GM19193 (cell line): ENCODE measurements around the gene VPREB1.

Experiments used
- POLR2A ChIP-seq: IDR thresholded peaks from 4 replicates; pipeline ENCODE4 v1.6.1; 2011; ENCODE audit not compliant: insufficient read depth, insufficient read length; ENCODE audit errors: extremely low read depth

The VPREB1 gene

DNA sequence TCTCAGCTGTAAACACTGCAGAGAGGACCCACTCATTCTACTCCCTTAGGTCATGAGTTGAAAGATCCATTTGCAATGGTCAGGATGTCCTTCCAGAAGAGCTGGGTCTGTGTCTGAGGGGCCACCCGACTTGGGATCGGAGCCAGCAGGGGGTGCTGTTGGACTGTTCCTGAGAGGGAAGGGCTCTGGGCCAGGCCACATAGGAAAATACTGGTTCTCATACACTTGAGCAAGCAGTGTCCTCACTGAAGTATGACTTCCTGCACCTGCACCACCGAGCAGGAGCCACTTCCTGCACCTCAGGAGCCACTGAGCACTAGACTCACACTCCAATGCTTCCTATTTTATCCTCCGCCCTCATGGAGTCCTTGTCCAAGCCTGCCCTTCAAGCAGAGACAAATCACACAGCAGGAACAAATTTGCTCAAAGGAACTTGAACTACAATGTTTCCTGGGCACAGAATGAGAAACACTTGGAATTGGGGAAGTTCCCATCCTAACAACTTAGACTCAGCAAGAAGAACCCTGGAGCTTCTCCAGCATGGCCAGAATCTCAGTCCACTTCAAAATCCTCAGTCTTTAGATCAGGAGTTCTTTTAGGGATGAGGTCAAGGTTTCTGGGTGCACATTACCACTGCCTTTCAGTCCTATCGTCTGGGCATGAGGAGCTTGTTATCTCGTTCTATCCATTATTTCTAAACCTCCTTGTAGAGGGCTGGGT lies 36.6 kb upstream of the VPREB1 start:
- TF ChIP-seq POLR2A, result peak; percentile 51

DNA sequence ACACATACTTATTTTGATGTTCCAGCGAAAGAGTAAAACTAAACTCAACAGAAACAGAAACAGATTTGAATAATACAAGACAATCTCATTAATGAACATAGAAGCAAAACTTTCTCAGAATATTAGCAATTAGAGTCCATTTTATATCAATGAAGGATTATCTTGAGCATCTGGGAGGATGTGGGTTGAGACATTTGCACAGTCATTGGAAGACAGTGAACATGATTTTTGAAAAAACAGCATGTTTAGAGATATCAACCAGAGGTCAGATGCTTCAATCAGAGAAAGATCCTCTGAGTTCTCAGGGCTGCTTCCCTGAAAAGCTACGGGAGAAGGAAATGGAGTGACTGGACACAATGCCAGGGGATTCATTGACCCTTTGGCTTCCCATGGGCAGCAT lies 35.9 kb upstream of the VPREB1 start:
- TF ChIP-seq POLR2A, result no peak

DNA sequence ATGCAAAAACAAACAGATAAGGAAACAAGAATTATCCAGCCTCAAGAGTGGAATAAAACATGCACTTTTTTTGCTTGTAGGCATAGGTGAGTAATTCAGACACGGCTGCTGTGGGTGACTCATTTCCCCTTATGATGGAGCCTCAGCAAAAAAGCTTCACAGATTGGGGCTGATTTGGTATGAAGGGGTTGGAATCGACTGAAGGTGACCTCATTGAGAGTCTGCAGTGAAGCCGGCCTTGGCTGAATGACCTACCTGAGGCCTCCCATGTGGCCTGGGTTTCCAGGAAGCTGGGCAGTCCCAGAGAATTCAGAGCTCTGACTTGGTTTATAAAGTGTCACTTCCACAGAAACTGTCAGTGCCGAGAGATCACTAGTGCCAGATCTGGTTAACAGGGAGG lies 34.2 kb upstream of the VPREB1 start:
- no peak for TF ChIP-seq POLR2A

DNA sequence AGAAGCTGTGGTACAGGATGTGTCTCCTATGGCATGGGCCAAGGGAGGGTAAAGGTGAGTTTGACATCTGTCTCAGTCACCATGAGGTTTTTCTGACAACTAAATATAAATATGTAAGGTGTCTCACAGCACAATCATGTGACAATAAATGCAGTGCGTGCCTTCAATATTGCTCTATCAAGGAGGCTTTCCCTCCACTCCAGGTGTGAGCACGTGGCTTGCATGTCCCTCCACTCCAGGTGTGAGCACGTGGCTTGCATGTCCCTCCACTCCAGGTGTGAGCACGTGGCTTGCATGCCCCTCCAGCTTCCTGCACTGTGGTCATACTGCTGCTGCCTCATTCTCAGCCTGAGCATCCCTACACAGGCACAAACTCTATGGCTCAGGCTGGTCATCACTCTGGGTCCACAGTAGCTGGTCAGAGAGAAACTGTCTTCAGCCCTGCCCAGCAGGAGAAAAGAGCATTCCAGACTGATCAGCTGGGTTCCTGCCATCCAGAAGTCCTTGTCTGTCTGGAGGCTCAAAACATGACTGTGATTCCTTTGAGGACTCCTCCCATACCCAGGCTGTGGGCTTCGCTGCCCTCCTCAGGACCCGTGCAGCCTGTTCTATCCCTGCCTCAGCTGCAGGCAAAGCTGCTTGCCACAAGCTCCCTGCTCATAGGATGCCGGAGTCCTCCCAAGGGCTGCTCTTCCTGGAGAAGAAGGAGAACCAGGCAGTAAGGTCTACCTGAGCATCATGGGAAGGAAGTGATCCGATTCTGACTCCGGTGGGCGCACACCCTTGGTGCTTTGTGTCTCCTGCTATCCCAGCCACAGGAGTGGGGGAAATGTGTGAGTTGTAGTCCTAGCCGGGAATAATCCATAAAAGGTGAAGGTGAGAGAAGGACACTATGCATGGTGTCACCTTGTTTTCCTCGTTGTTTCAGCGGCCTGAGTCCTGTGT lies 33.4 kb upstream of the VPREB1 start:
- TF ChIP-seq POLR2A, result no peak

DNA sequence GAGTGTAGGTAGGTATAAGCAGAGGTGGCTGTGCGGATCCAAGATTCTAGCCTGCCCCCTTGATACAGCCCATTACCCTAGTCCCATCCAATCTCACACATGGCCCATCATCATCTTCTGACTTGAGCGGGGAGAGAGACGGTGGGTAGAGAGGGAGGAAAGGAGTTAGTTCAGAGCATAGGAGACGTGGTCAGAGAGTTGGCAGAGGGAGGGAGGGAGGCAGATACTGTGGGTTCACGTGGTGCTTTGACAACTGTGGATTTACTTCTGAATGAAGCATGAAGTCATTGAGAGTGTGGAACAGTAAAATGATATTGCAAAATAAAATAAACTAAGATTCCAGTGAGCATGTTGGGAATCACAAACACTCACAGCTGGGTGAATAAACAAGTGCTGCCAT lies 31.4 kb upstream of the VPREB1 start:
- TF ChIP-seq POLR2A, result no peak

DNA sequence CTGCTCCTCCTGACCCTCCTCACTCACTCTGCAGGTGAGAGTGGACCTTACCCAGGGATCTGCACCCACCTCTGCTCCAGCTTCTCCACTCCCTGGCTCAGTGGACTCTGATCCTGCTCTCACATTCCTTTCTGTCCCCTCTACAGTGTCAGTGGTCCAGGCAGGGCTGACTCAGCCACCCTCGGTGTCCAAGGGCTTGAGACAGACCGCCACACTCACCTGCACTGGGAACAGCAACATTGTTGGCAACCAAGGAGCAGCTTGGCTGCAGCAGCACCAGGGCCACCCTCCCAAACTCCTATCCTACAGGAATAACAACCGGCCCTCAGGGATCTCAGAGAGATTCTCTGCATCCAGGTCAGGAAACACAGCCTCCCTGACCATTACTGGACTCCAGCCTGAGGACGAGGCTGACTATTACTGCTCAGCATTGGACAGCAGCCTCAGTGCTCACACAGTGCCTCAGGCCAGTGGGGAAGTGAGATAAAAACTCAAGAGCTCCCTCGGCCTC lies 29.7 kb upstream of the VPREB1 start:
- TF ChIP-seq POLR2A, result no peak

DNA sequence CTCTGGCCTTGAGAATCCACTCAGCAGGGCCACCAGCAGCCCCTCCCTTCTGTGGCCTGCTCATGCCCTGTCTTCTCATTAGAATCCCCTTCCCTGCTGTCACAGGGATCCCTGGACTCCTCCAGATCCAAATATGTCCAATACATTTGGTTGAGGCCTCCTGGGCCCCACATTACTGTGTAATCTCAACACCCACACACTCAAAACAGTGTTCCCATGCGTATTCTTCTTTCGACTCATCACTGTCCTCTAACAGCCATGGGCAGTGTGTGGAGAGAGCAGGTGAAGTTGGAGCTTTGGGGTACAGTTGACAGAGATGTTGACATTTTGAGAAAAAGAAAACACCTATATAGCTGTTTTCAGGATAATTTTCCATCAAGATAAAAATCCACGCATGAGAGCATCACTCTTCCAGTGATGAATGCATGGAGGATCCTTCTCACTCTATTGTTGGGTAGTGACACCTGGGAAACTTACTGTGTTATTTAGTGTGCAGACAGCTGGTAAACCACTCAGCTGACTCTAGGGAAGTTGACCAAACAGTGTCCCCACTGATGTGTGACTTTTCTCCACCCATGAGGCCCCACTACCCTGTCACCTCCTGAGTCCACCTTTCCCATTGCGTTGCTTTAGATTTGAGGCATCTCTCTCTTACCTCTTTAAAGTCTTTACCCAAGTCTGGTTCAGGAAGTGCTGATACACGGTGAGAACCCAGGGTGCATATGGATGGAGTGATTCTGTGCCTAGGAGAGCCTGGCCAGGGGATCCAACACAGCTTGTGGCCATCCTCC lies 28.7 kb upstream of the VPREB1 start:
- TF ChIP-seq POLR2A, result no peak

DNA sequence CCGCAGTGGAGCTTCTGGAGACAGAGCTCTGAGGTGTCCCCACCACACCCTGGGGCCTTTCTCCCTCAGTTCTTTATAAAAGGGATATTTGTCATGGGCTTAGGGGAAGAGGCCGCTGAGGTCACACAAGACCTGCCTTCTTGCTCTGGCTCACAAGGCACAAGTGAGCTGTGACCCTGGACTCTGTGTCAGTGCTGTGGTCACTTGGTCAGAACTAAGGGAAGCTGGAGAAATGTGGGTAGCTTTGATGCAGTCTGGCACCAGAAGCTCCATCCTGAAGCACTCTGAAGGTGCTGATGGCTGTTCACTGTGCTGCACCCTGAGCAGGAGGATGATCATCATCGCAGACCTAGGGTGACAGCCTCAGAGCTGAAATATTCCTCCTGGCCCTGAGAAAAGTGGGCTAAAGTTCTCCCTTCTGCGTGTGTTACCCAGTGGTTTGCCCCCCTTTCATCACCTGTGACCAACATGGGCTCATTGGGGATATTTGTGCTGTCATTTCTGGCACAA lies 28.1 kb upstream of the VPREB1 start:
- no peak for TF ChIP-seq POLR2A

DNA sequence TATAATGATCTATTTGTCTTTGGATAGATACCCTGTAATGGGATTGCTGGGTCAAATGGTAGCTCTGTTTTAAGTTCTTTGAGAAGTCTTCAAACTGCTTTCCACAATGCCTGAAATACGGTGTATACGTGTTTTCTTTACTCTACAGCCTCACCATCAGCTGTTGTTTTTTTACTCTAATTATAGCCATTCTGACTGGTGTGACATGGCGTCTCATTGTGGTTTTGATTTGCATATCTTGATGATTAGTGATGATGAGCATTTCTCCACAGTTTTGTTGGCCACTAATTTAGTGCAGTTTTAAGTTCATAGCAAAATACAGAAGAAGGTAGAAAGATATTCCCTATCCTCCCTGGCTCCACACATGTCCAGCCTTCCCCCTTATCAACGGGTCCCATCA lies 26.3 kb upstream of the VPREB1 start:
- no peak for TF ChIP-seq POLR2A

DNA sequence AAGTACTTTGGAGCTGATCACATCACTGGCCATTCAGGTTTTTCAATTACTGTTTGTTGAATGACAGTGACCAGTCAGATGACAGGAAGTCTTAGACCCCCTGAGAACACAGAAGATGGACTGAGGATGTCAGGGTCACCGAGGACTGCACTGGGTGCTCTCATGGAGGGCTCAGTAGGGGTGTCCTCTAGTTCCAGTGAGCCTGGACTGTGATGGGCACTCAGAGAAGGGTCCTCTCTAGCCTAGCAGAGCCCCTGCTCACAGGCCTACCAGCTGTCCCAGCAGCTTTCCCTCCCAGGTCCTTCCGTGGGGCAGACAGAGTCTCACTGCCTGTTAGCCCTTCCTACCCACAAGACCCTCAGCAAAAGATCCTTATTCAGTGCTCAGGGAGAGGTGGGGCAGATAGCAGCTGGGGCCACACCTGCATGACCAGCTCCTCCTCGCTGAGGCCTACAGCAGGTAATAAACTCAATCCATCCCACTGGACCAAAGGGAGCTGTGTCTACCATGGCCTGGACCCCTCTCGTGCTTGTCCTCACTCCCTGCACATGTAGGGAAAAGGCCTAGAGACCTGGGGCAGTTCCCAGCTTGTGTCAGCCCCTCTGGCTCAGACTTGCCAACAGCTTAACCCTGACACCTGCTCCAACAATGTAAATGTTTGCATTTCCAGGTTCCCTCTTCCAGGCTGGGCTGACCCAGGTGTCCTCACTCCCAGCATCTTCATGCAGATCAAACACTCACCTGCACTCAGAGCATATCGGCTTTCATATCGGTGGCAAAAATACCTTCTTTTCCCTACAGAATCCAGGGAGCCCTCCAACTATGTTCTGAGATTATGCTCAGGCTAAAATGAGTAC lies 25.2 kb upstream of the VPREB1 start:
- no peak for TF ChIP-seq POLR2A

DNA sequence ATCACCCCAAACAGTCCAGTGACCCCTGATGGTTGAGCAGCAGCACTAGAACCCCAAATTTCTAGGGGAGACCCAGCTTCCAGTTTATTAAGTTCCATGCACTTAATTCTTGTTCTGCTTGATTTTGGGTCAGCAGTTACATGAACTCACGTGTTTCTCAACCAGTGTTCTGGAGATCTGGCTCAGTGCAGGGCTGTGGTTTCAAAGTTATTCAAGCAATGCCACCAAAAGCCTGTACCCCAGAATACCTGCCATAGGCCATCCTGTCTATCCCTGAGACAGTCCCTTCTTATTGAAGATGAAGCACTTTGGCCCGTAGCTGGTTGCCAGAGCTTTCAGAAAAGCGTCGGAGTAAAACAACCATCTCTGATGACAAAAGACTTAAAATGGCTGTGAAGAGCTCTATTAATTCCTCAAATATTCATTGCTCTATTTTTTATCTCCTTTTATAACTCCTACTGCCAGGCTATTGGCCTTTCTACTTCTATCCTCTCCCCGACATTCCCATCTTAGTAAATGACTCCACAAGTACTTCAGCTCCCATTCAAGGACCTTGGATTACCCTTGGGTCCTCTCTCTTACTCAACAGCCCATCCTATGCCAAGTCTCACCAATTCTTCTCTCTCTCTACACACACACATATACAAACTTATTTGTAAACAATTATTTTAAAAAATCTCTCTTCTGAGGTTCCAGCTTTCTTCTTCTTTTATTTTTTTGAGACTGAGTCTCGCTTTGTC lies 18.0 kb upstream of the VPREB1 start:
- no peak for TF ChIP-seq POLR2A

DNA sequence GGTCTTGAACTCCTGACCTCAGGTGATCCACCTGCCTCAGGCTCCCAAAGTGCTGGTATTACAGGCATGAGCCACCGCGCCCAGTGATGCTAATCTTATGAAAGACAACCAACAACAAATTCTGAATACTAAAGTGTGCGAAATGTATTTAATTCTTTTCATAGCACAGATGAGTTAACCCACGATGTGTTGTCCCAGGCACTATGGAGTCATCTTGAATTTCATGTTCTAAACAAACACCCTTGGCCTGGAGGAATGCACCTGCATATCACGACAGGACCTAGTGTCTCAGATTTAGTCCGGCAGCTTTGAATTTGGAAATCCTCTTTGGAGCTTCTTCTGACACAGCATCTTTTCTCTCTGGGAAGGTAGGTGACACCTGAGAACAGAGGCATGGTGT lies 16.2 kb upstream of the VPREB1 start:
- TF ChIP-seq POLR2A, result no peak

DNA sequence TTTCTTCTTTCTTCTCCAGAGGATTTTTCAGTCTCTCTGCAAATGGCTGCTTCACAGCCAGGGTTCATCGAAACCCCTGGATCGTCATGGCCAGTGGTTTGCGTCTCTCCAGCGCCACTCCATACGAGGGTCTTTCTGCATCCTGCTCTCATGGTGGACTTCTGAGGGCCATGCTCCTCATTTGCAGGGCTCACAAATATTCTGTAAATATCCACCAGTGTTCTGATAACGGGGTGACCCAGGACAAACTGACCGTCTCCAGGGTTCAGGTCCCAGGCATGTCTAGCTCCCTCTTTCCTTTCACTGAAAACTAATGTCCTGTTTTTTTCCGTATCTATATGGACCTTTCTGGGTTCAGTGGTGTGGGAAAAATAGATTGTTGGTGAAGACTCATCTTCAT lies 15.7 kb upstream of the VPREB1 start:
- TF ChIP-seq POLR2A, result no peak
